Activated CD4-positive, CD25-positive, alpha-beta regulatory T cell treated with anti-CD3 and anti-CD28 coated beads, Interleukin-2, amount 50 U/mL, for 72 hours (primary cell): ENCODE measurements around the gene CEMIP2.

Experiments
- DNase-seq: peaks from one replicate; pipeline ENCODE4 v3.0.0; 2021

CEMIP2 gene

DNA sequence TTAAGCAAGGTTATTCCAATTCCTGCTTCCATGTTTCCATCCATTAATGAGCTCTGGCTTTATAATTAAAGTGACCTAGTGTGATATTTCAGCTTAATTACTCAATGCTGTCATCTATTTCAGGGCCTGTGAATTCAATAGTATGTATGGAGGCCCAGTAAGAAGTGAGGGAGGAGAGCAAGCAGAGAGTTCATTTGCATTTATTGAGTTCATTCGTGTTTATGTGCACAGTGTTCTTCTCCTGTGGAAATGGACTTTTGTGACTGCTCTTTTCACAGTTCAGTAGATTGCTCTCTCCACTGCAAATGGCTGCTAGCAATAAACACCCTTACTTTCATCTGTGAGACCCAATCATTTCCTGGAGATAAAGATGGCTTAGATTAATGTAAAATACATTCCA, 130.9 kb downstream of the CEMIP2 start:
- no peak for DNase-seq

DNA sequence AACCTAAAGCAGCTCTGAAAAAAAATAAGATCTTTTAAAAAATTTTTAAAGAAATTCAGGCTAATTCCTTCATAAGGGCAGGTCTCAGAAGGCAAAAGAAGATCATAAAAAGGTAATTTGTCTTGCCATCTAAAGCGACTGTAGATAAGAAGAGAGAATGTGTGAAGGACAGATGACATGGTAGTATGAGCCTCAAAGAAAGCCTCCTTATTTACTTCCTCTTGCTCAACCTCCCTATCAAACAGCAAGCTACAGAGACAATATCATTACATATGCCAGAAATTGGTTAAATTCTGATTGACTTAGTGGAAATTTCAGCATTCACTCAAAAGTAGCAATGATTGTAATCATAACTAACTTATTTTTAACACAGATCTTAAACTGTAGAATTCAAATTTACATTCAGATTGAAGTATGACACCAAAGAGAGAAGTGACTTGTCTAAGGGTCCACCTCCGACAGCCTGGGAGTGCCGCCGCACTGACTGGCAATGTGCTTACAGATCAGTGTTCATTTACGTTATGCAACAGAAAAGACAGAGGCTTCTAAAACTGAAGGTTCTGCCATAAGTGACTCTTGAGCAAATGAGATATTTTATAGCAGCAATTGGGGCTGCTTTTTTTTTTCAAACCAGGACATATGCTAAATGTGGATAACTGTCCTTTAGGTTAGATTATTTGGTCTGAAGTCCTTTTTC, 132.0 kb downstream of the CEMIP2 start:
- no peak for DNase-seq

DNA sequence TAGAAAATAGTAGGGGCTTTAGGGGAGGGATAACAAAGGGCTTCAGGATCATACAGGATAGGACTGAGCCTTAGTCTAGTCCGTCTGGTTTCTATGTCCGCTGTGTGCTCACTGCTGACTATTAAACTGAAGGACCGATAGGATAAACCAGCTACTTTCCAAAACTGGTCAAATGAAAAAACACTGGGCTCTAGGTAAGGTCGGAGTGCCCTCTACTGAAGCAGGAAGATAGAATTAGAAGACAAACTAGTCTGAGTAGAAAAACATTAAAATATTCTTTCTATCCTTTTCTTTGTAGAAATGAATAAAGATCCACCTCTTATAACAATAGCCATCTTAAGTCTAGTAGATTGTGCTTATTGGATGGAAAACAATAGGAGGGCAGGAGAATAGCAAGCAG, 133.6 kb downstream of the CEMIP2 start:
- no peak for DNase-seq
